Trophoblast cell (in vitro differentiated cells and primary cell): ENCODE measurements around the gene LCLAT1.

ENCODE experiments used
- DNase-seq, 2 donors: peaks; one replicate each; pipeline ENCODE4 v3.0.0-alpha.2; 2016
- H2AFZ ChIP-seq: 2 replicates; pipeline ENCODE4 v1.6.1; 2013; ENCODE audit warnings: low read length, moderate library complexity, mild to moderate bottlenecking; ENCODE audit not compliant: insufficient read depth, poor library complexity
- H2AK5ac ChIP-seq: 2 replicates; pipeline ENCODE4 v1.6.1; 2013; ENCODE audit warnings: mild to moderate bottlenecking, low read length
- H2BK120ac ChIP-seq: 2 replicates; pipeline ENCODE4 v1.6.1; 2013; ENCODE audit warnings: low read length, mild to moderate bottlenecking, moderate library complexity; ENCODE audit not compliant: insufficient read depth, poor library complexity
- H2BK12ac ChIP-seq: 2 replicates; pipeline ENCODE4 v1.6.1; 2013; ENCODE audit warnings: mild to moderate bottlenecking, low read length, moderate library complexity
- H2BK5ac ChIP-seq: 2 replicates; pipeline ENCODE4 v1.6.1; 2013; ENCODE audit warnings: low read length, low read depth, moderate library complexity, mild to moderate bottlenecking; ENCODE audit not compliant: poor library complexity
- H3K14ac ChIP-seq: 2 replicates; pipeline ENCODE4 v1.6.1; 2013; ENCODE audit warnings: mild to moderate bottlenecking, low read length
- H3K18ac ChIP-seq: 2 replicates; pipeline ENCODE4 v1.6.1; 2013; ENCODE audit warnings: mild to moderate bottlenecking, low read length
- H3K23ac ChIP-seq: 2 replicates; pipeline ENCODE4 v1.6.1; 2013; ENCODE audit warnings: low read length
- H3K27ac ChIP-seq: 2 replicates; pipeline ENCODE4 v1.5.1; 2013; ENCODE audit warnings: low read depth, mild to moderate bottlenecking, inconsistent platforms, low read length, moderate library complexity
- H3K27me3 ChIP-seq: 2 replicates; pipeline ENCODE4 v1.6.1; 2013; ENCODE audit warnings: inconsistent platforms, mild to moderate bottlenecking, low read length, moderate library complexity; ENCODE audit not compliant: insufficient read depth
- H3K36me3 ChIP-seq, 2 experiments: 1 replicate in 1 of 2; 2 replicates in 1 of 2; pipeline ENCODE4 v1.6.1; 2013; ENCODE audit warnings: low read length in 2 of 2, mild to moderate bottlenecking in 2 of 2, moderate library complexity in 1 of 2; ENCODE audit not compliant: insufficient read depth in 2 of 2, control insufficient read depth in 1 of 2
- H3K4ac ChIP-seq: 2 replicates; pipeline ENCODE4 v1.6.1; 2013; ENCODE audit warnings: low read depth, mild to moderate bottlenecking, low read length, moderate library complexity
- H3K4me1 ChIP-seq, 2 experiments: 1 replicate in 1 of 2; 2 replicates in 1 of 2; pipeline ENCODE4 v1.6.1; 2013; ENCODE audit warnings: low read length in 2 of 2, mild to moderate bottlenecking in 2 of 2, moderate library complexity in 1 of 2; ENCODE audit not compliant: insufficient read depth in 2 of 2, control insufficient read depth in 1 of 2
- H3K4me2 ChIP-seq: 2 replicates; pipeline ENCODE4 v1.6.1; 2013; ENCODE audit warnings: inconsistent platforms, mild to moderate bottlenecking, low read length, moderate library complexity
- H3K4me3 ChIP-seq: 2 replicates; pipeline ENCODE4 v1.5.1; 2013; ENCODE audit warnings: mild to moderate bottlenecking, low read depth, low read length, inconsistent platforms
- H3K79me1 ChIP-seq: one replicate; pipeline ENCODE4 v1.6.1; 2013; ENCODE audit warnings: low read length
- H3K79me2 ChIP-seq: 2 replicates; pipeline ENCODE4 v1.6.1; 2013; ENCODE audit warnings: low read length, mild to moderate bottlenecking; ENCODE audit not compliant: control insufficient read depth, insufficient read depth, poor library complexity
- H3K9ac ChIP-seq: 2 replicates; pipeline ENCODE4 v1.6.1; 2013; ENCODE audit warnings: mild to moderate bottlenecking, low read length
- H3K9me3 ChIP-seq: 2 replicates; pipeline ENCODE4 v1.6.1; 2013; ENCODE audit warnings: low read depth, mild to moderate bottlenecking, control low read depth, inconsistent platforms, low read length; ENCODE audit not compliant: insufficient read depth
- H4K12ac ChIP-seq: 2 replicates; pipeline ENCODE4 v1.6.1; 2013; ENCODE audit warnings: low read depth, mild to moderate bottlenecking, low read length, moderate library complexity
- H4K8ac ChIP-seq: 2 replicates; pipeline ENCODE4 v1.6.1; 2013; ENCODE audit warnings: low read depth, mild to moderate bottlenecking, low read length, moderate library complexity
- H4K91ac ChIP-seq: one replicate; pipeline ENCODE4 v1.6.1; 2013; ENCODE audit warnings: low read depth, mild to moderate bottlenecking, low read length, moderate library complexity
- WGBS: extraction: QIAGEN DNeasy Blood & Tissue Kit; methylation state at CpG from one replicate; pipeline ENCODE4 v1.1.7; 2013; ENCODE audit warnings: missing lambda C conversion rate; ENCODE audit not compliant: insufficient read length, insufficient coverage; ENCODE audit errors: extremely low coverage; 5-methylcytosine and 5-hydroxymethylcytosine counted together

Gene LCLAT1

GRCh38 chr2:30677231-30677630 is 230.2 kb downstream of the LCLAT1 start:
- no peak overlapping the region for H3K9ac ChIP-seq
- H3K9me3 ChIP-seq, result peaks cover 3% of the 10 kb centered on the region
- H2BK5ac ChIP-seq, result no peak overlapping the region
- no peaks in the 10 kb centered on the region for H3K79me2 ChIP-seq
- H4K8ac ChIP-seq, result no peak overlapping the region
- H3K27ac ChIP-seq, result no peak overlapping the region
- H3K4ac ChIP-seq, result no peak overlapping the region
- H3K27me3 ChIP-seq, result no peaks in the 10 kb centered on the region
- H3K4me3 ChIP-seq, result no peak overlapping the region
- no peak overlapping the region for H2AK5ac ChIP-seq
- no peak overlapping the region for H3K23ac ChIP-seq
- H2BK120ac ChIP-seq, result no peak overlapping the region
- no peak overlapping the region for H4K91ac ChIP-seq
- H4K12ac ChIP-seq, result no peak overlapping the region
- H2BK12ac ChIP-seq, result no peak overlapping the region
- H3K36me3 ChIP-seq, result no peaks in the 10 kb centered on the region
- no peak for DNase-seq
- no peak overlapping the region for H3K14ac ChIP-seq
- no peaks in the 10 kb centered on the region for H3K4me1 ChIP-seq
- no peak overlapping the region for H3K4me2 ChIP-seq
- H3K18ac ChIP-seq, result no peak overlapping the region
- no peak overlapping the region for H2AFZ ChIP-seq
- no peaks in the 10 kb centered on the region for H3K79me1 ChIP-seq

DNA sequence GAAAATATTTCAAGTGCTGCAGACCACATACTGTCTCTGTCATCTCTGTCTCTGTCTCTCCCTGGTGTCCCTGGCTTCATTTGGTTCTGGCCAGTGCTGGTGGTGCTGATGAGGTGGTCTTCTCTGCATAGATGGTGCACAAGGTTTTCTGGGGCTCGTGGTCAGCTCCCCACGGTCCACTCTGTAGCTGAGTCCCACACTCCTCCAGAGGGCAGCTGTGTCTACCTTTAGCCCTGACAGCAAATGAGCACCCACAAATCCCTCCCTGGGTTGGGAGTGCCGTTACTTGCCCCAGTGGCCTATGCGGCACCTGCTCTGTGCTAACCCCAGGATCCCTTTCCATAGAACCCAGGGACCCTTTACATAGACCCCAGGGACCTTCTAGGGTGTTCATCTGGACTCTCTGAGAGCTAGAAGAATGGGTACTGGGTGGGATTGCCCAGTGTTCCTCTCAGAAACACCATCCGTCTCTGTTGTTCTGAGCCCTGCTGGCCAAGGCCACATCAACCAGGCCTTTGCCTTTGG is 230.9 kb downstream of the LCLAT1 start:
- no peak overlapping the region for H2BK120ac ChIP-seq
- H3K79me1 ChIP-seq, result no peaks in the 10 kb centered on the region
- H3K79me2 ChIP-seq, result no peaks in the 10 kb centered on the region
- no peak overlapping the region for H3K4me3 ChIP-seq
- DNase-seq, result no peak
- H4K8ac ChIP-seq, result no peak overlapping the region
- no peak overlapping the region for H3K18ac ChIP-seq
- H3K9me3 ChIP-seq, result peaks cover 3% of the 10 kb centered on the region
- no peaks in the 10 kb centered on the region for H3K36me3 ChIP-seq
- H3K9ac ChIP-seq, result no peak overlapping the region
- no peak overlapping the region for H4K91ac ChIP-seq
- H3K4ac ChIP-seq, result no peak overlapping the region
- no peak overlapping the region for H2BK5ac ChIP-seq
- no peaks in the 10 kb centered on the region for H3K4me1 ChIP-seq
- H3K27ac ChIP-seq, result no peak overlapping the region
- H3K14ac ChIP-seq, result no peak overlapping the region
- H3K23ac ChIP-seq, result no peak overlapping the region
- H2AK5ac ChIP-seq, result no peak overlapping the region
- no peak overlapping the region for H4K12ac ChIP-seq
- WGBS, result no CpG with 5 or more reads among the region's 5 CpGs
- H3K4me2 ChIP-seq, result no peak overlapping the region
- no peak overlapping the region for H2AFZ ChIP-seq
- H2BK12ac ChIP-seq, result no peak overlapping the region
- no peaks in the 10 kb centered on the region for H3K27me3 ChIP-seq

DNA sequence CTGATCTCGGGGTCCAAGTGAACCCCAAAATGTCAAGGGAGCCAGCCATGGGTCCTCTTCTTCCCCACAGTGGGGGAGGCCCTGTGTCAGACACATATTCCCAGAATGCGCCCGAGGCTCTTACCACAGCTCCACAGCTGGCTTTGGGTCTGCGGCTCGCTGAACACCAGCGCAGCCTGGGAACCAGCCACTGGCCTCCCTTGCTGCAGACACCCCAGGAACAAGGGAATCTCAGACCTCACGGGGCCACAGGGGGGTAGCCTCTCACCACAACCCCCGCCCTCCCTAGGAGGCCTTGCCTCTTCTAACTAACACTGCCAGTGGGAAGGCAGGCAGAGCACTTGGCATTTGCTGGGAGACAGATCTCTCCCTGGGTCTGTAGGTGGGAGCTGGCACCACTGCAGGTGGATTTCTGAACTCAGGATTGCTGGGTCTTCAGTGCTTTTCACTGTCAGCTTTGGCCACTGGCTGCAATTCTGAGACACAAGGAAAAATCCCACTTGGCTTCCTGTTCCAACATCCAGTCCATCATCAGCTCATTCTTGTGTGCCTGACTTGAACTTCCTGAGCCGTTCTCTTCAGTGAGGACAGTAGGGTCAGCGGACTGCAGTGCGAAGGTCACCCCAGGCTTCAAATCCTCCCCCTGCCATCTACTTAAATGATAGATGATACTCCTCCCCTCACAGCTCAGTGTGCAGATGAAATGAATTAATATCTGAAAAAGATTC is 231.5 kb downstream of the LCLAT1 start:
- H3K27me3 ChIP-seq, result no peaks in the 10 kb centered on the region
- H2BK120ac ChIP-seq, result no peak overlapping the region
- no peak overlapping the region for H3K4ac ChIP-seq
- H3K23ac ChIP-seq, result no peak overlapping the region
- H3K4me1 ChIP-seq, result no peaks in the 10 kb centered on the region
- no peak overlapping the region for H3K4me2 ChIP-seq
- H3K79me1 ChIP-seq, result no peaks in the 10 kb centered on the region
- peaks cover 3% of the 10 kb centered on the region for H3K9me3 ChIP-seq
- no peak overlapping the region for H2AFZ ChIP-seq
- no CpG with 5 or more reads among the region's 11 CpGs for WGBS
- no peak overlapping the region for H3K27ac ChIP-seq
- no peak overlapping the region for H3K9ac ChIP-seq
- no peak overlapping the region for H3K18ac ChIP-seq
- no peak overlapping the region for H4K12ac ChIP-seq
- no peak overlapping the region for H4K8ac ChIP-seq
- H2BK5ac ChIP-seq, result no peak overlapping the region
- H2BK12ac ChIP-seq, result no peak overlapping the region
- no peak overlapping the region for H2AK5ac ChIP-seq
- no peaks in the 10 kb centered on the region for H3K79me2 ChIP-seq
- DNase-seq, result no peak
- no peak overlapping the region for H4K91ac ChIP-seq
- no peak overlapping the region for H3K4me3 ChIP-seq
- H3K14ac ChIP-seq, result no peak overlapping the region
- no peaks in the 10 kb centered on the region for H3K36me3 ChIP-seq

DNA sequence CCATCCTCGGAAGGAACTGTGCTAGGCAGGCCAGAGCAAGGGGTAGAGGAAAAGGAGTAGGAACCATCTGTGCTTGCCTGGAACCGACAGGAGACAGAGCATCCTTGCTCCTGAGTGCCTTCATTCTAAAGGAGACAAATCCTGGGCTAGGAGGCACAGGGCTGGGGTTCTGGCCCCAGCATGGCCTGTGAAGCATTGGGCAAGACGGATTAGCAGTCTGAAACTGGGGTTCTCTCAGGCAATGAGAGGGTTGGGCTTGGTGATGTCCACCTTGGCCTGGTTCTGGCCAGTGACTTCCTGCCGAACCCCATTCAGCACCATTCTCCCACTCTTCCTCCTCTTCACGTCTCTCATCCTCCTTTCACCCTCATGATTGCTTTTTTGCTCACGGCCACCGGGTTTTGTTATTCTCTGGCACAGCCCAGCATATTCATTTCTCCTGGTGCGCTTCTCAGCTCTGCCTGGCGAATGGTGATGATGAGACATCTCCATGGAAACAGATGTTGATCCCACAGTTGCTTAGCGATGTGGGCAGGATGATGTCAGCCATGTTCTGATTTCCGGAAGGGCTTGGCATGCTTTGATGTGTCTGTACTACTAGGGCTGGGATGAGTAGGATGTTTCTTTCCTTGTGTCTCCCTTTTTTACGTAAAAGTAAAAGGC is 232.5 kb downstream of the LCLAT1 start:
- Histone ChIP-seq H3K27ac (no peak overlapping the region), H2AK5ac (no peak overlapping the region), H2BK12ac (no peak overlapping the region), H3K4me1 (no peaks in the 10 kb centered on the region), H3K4me3 (no peak overlapping the region), H3K23ac (no peak overlapping the region), H3K14ac (no peak overlapping the region), H3K79me1 (no peaks in the 10 kb centered on the region), H3K4ac (no peak overlapping the region), H2BK120ac (no peak overlapping the region), H3K18ac (no peak overlapping the region), H2AFZ (no peak overlapping the region), H4K91ac (no peak overlapping the region), H4K12ac (no peak overlapping the region), H3K4me2 (no peak overlapping the region), H3K36me3 (no peaks in the 10 kb centered on the region), H3K9me3 (peaks cover 3% of the 10 kb centered on the region), H2BK5ac (no peak overlapping the region), H4K8ac (no peak overlapping the region), H3K27me3 (no peaks in the 10 kb centered on the region), H3K79me2 (no peaks in the 10 kb centered on the region), H3K9ac (no peak overlapping the region)
- peak; percentile 38 to 77 for DNase-seq
- WGBS, result 100% methylated on average over 1 of the region's 12 CpGs
